HG02571 (cell line): ENCODE measurements around the gene SMTNL2.
A peak's percentile ranks its signal among the peaks of the same experiment; 100 is the strongest.

Source experiments
- ATAC-seq: cut with Tn5 transposase; IDR thresholded peaks from one replicate; pipeline ENCODE4 v1.9.1; 2021; ENCODE audit warnings: mild to moderate bottlenecking, moderate library complexity; ENCODE audit not compliant: unreplicated experiment

The SMTNL2 gene

DNA sequence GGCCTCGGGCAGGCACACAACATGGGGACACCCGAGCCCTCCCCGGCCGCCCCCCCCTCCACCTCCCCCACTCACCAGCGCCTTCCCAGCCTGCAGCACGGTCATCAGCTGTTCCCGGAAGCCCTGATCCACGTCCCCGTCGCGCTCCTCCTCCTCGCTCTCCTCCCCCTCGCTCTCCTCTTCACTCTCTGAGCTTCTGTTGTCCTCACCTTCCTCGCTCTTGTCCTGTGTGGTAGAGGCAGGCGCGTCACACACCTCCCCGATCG, 39.4 kb upstream of the SMTNL2 start:
- ATAC-seq: no peak

DNA sequence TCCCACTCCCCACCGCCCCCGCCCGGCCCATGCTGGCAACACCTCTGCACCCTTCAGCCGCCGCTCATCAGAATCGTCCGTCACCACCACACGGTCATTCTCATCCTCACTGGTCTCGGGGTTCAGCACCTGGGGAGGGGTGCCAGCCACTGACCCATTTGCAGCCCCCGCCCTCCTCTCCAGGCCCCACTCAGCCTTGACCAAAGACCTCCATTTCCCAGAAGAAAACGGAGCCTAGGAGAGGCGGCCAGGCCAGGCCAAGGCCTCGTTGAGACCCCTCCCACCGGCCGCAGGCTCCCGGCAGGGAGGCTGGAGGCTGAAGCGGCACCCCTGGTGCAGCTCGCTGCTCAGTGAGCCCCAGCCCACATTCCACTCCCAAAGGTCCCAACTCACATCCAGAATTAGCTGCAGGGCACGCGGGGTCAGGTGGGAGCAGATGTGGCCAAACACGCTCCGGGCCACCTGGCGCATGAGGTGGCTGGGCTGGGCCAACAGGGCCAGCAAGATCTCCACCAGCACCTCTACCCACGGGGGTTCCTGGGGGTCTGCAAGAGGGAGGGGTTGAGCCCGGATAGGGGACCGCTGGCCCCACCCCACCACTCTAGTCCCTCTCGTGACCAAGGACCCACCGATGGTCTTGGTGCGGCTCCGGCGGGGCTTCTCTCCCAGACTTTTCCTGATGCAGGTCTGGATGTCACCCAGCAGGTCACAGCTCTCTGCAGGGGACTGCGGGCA, 38.9 kb upstream of the SMTNL2 start:
- ATAC-seq: no peak

DNA sequence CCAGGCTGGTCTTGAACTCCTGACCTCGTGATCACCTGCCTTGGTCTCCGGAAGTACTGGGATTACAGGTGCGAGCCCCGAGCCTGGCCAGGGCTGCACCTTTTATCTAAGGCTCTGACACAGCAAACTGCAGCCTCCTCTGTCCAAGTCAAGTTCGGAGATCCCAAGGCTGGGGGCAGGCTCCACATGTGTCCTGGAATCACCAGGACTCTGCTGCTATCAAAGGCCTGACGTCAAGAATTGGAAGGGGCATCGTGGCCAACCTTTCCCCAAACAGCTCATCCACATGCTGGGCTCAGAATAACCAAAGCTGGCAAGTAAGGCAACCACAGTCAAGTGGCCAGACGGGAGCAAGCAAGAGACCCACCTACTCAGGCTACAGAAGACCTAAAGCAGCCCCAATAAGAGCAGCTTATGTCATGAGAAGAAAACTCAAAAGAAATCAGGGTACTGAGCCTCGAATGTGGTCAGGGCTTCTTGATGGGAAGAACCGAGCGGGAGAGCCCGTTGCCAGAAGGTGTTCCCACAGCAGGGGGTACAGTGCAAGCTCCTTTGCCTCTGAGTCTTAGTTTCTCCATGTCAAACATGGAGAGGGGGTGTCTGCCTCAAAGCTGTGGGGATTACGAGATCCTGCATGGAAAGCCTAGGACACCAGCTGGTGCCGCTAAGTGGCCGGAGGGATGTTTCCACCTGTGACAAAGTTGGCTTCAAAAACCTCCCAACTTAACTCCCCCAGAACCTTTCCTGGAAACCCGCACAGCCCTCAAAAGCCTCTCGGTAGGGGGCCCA, 37.0 kb upstream of the SMTNL2 start:
- ATAC-seq: no peak

DNA sequence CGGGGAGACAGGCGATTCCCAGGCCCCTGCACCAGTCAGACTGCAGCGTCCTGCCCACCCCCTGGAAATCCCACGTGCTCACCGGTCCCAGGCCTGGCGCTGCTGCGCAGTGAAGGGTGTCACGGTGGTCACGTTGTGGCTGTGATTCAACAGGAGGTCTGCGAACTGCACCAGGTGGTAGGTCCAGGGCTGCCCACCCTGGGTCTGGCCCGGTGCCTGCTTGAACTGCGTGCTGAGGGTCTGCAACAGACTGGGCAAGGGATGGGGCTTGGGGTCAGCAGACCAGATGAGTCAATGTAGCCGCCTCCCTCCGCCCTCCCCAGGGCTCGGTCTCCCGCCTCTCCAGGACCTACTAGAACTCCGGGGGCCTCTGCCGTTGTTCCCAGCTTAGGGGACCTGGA, 36.3 kb upstream of the SMTNL2 start:
- no peak for ATAC-seq

DNA sequence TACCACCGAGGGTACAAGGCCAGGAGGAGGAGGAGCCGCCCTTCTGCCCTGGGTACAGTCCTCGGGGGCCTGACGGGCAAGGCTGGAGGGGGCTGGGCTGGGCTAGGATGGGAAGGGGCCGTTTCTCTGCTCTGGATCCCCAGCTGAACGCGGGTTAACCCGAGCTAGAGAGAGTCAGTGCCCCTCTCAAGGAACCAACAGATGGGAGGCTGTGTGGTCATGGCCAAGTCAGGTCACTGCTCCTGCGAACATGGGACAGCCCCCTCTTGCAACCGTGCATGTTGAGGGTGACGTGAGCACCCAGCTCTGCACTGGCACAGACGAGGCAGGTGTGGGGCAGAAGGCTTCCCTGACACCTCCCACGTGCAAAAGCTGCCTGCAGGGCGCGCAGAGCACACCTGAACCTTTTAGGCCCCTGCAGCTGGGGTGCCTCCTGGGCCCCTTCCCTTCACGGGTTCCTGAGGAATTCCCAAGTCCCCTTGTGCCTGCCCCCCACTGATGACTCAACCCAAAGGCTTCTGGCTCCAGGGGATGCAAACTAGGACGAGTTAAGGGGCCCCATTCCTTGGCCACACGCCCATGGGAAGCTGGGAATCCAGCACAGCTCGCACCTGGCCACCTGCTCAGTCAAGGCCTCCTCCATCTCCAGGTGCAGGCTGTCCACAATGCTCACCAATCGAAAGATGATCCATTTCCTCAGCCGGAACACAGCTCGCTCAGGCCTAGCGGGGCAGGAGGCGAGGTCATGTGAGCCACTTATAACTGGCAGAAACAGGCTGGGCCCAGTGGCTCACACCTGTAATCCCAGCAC, 35.4 kb upstream of the SMTNL2 start:
- ATAC-seq: no peak

DNA sequence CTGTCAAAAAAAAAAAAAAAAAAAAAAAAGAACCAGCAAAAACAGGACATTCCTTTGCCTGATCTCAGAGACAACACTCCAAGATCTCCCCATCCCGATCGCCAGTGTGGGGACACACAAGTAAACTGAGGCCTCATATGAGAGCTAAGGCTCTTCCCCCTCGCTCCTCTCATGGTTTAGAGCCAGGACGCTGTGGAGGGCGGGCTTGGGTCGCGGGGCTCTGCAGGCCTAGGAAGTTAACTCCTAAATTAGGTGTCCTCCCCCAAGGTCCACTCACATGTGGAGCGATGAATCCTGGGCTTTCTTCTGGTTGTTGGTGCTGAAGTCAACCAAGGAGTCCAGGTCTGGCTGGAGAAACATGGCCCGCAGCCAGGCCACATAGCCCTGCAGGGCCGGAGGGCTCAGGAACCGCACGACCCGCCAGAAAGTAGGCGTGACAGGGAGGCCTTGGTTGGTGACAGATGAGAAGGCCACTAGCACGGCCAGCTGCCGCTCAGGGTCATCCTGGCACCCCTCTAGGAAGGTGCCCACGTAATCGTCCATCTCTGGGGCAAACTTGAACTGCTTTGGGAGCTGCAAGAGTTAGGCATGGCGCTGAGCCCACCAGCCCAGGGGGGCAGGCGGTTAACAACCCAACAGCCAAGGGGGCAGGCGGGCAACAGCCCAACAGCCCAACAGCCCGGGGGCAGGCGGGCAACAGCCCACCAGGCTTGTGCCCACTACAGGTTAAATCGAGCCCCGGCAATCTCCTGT, 34.4 kb upstream of the SMTNL2 start:
- ATAC-seq: no peak

DNA sequence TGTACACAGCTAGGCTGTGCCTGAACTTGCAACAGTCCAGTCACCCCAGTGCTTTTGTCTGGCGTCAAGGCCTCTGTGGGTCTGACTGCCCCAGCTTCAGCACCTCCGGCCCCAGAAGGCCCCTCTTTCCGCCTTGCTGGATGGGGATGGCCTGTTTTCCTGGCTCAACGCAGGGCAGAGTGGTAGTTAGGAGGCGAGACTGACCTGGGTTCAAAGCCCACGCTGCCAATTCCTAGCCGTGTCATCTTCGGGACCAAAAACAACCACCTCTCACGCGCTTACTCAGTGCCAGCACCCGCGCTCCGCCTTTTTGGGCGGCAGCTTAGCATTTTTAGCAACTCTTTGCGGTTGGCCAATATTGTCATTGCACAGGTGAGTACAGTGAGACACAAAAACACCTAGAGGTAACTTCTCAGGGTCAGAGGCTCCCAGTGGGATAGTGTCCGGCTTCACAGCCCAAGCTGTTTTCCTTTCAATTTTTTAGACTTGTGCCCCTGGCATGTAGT, 33.7 kb upstream of the SMTNL2 start:
- no peak for ATAC-seq

DNA sequence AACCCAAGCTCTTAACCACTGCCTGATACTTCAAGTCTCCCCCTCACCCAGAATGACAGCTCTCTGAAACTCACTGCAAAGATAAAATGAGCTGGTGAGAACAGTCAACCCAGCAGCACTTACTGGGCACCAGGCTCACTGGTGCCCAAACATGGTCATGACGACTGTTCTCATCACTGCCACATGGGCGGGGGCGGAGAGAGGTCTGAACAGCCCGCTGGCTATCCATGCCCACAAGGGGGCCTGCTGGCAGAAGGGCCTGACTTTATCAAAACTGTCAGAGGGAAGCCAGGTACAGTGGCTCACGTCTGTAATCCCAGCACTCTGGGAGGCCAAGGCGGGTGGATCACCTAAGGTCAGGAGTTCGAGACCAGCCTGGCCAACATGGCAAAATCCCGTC, 33.2 kb upstream of the SMTNL2 start:
- no peak for ATAC-seq

DNA sequence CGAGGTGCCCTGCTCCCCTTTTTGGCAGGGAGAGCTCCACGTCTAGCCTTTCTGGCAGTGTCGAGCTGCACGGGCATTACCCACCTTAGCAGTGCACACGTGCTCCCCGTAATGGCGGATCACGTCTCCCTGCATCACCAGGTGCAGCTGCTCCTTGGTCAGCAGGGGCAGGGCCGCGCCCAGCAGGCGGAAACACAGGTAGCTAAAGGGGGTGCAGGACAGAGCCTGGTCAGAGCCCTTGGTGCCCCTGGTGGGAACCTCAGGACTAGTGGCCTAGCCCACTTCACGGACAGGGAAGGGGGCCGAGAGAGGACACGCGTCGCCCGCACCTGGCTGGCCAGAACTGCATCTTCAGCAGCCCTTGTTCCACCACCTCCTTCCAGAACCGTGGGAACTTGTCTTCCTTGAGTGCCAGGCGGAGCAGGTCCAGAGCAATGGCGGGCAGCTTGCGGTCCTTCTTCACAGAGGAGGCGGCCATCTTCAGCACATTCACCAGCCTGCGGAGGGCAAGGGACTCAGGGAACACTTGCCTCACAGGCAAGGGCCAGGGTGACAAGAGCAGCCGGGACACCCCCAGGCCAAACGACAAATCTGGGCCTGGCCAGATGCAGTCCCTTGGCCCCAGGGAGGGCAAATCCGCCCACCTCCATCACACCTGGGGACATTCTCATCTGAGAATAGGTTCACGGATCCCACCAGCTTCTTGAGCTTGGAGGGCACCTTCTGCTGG, 32.4 kb upstream of the SMTNL2 start:
- no peak for ATAC-seq

DNA sequence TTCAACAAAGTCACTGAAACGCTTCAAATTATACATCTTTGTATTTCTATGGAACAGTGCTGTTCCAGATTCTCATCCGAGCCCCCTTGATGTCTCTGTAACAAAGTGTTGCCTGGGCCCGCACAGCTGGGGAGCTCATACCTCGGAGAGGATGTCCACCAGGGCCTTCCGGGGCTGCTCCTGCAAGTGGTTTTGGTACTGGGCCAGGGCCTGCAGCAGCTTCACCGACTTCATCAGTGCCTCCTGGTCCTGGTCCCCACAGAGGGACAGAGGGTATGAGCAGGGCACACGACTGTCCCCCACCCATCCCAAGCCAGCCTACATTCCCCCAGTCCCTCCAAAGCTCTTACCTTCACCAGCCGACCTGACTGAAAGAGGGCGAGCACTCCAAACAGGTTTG, 30.7 kb upstream of the SMTNL2 start:
- no peak for ATAC-seq

DNA sequence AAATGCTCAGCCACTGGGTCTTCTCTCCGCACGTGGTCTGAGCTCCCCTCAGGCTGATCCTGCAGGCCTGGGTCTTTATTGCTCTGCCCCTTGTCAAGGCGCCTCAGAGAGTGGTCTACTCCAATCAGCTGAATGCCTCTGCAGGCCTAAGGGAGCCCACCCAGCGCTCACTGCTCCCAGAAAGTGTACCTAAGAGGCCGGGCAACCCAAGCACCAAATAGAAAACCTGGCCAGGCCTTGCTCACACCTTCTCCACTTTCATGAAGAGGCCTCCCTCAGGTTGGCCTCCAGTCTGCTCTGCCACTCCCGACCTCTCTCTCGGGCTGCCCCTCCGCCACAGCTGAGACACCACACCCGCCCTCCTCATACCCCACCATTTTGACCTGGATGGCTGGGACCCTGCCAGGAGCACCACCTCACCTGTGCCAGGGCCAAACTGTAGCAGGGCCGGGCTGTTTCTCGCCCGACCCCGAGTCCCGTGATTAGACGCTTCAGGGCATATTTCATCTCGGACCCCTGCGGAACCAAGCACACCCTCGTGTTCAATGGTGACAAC, 29.8 kb upstream of the SMTNL2 start:
- ATAC-seq: no peak

DNA sequence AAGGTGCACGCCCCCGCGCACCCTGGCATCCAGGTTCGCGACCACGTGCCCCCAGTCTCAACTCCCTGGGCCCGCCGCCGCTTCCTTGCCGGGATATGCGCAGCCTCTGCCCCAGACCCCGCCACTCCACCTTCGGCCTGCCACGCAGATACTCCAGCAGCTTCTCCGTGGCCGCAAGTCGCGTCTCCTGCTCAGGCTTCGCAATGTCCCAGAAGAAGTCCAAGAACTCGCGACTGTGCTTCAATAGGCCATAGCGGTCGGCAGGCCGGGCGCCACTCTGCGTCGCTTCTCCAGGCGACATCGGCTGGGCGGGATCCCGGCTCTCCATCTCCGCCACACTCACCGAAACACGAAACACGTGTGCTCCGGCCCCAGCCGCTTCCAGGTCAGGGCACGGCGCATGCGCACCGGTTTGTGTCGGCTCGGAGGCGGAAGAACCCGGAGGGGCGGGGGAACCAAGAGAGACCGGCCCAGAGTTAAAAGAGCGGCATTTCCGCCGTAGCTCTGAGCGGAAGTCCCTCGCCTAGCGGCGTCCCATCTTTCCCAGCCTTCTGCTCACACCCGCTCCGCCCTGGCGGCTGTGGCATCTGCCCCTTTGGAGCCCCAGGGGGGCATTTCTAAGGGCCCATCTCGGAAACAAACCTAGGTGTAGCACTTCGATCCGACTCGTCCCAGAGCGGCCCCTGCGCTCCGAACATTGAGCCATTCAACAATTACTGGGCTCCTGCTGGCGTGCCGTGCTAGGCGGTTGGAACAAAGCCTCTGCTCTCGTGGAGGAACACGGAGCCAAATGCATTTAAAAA, 29.1 kb upstream of the SMTNL2 start, which contains the start of gene MYBBP1A:
TSS of gene MYBBP1A (minus strand) at position 388 of the 803 bp plus-strand sequence. CDS start at position 328, 60 bp downstream.
- peak; percentile 77 for ATAC-seq

DNA sequence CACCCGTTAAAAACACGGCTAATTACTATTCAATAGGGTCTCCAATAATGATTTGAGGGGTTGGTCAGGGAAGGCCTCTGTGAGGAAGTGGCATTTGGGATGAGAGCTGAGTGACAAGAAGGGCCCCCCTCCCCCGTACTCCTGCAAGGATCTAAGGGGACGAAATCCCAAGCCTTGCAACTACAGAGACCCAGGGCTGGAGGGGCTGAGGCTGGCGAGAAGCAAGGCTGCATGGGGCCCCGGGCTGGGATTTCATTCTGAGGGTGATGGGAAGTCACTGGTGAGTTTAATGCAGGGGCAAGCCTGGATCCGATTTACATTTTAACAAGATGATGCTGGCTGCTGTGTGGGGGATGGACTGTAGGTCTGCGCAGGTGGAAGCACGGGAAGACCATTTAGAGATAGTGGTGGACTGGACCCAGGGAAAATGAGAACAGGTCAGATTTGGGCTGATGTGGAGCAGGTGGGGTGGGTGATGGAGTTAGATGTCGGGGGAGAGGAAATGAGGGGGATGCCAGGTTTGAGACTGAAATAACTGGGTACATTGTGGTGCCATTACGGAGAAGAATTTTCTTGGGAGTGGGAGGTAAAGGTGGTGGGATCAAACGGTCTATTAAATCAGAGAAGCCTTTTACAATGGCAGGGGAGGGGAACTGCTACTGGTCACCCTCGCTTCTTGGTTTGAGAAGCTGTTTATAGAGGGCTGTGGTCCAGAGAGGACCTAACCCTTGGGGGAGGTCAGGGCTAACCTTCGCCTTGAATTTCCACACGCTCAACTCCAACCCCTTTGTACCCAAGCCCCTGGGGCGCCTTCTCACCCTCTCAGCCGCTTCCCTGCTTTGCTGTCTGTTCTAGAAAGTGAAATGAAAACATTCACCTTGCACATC, 28.2 kb upstream of the SMTNL2 start:
- no peak for ATAC-seq

DNA sequence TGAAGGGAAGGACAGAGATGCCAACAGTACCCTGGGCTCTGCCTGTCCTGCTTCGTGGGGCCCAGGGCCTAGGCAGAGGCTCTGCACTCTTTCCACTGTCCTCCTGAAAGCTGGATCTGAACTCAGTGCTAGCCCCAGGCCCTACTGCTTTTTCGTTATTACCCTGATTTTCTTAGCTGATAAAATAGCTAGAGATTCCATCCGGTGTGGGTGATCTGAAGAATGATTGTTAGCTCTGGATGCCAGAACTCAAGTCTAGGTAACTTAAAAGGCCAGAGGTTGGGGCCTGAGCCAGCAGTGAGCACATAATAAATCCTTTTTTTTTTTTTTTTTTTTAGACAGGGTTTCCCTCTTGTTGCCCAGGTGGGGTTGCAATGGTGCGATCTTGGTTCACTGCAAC, 27.3 kb upstream of the SMTNL2 start:
- no peak for ATAC-seq

DNA sequence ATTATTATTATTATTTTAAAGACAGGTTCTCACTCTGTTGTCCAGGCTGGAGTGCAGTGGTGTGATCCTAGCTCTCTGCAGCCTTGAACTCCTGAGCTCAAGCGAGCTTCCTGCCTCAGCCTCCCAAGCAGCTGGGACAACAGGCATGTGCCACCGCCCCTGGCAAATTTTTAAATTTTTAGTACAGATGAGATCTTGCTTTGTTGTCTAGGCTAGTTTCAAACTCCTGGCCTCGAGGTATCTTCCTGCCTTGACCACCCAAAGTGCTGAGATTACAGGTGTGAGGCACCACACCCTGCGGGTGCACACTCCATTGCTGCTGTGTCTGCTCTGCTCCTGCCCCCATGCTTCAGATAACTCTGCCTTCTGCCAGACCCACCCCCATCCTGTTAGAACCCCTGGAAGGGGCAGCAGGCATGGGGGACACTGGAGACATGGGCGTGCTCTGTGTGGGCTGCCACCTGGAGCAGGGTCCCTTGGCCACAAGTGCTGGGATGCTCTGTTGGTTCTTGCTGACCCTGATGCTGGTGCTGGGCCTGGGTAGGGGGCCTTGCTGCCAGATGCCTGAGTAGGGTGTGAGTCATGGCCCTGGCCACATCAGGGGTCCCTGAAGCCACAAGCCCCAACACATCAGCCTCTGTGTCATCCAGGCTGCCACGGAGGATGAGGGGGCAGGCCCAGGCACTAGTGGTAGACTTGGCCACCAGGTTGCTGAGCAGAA, 26.5 kb upstream of the SMTNL2 start:
- no peak for ATAC-seq

DNA sequence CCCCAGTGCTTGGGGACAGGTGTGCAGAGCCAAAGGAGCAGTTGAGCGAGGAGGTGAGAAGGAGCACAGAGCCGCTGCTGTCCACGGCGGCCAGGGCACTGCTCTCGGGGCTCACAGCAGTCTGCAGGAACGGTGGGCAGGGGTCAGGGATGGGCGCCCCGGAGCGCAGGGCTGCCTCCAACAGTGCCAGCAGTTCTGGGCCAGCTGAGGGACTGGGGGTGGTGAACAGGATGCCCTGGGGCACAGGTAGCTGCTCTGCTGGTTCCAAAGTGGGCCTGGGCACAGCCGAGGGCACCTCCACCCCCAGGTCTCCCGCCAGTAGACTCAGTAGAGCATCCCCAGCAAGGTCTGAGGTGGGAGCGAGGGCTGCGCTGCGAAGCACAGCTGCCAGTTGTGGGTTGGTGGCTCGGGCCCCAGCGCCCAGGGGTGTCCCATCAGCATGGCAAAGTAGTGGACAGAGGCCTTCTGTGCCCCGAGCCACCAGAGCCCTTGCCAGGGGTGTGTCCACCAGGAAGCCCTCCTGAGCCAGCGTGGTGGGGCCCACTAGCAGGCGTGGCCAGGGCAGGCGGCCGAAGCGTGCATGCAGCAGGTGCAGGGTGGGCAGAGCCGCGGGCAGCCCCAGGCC, 25.9 kb upstream of the SMTNL2 start:
- no peak for ATAC-seq
